Loucy (cell line): ENCODE measurements around the gene GHRHR.

Source experiments
- H2AFZ ChIP-seq: fragments of 200-600 bp; sonication (generic); 2 replicates; pipeline ENCODE4 v1.6.0; 2016; ENCODE audit warnings: antibody characterized with exemption, mild to moderate bottlenecking, low read length, moderate library complexity
- H3F3A ChIP-seq: fragments of 200-600 bp; 2 replicates; pipeline ENCODE4 v1.6.0; 2016; ENCODE audit warnings: antibody characterized with exemption, low read depth, mild to moderate bottlenecking
- H3K27me3 ChIP-seq: fragments of 200-600 bp; sonication (generic); 2 replicates; pipeline ENCODE4 v1.6.1; 2014; ENCODE audit warnings: low read length, mild to moderate bottlenecking; ENCODE audit not compliant: insufficient read depth, poor library complexity, severe bottlenecking
- H3K36me3 ChIP-seq: fragments of 200-600 bp; sonication (generic); 2 replicates; pipeline ENCODE4 v1.6.1; 2016; ENCODE audit warnings: low read length; ENCODE audit not compliant: insufficient read depth
- H3K4me1 ChIP-seq: fragments of 200-600 bp; sonication (generic); 2 replicates; pipeline ENCODE4 v1.5.1; 2014; ENCODE audit warnings: low read length, mild to moderate bottlenecking; ENCODE audit not compliant: insufficient read depth, poor library complexity, severe bottlenecking
- H3K4me2 ChIP-seq: fragments of 200-600 bp; sonication (generic); 2 replicates; pipeline ENCODE4 v1.6.0; 2014; ENCODE audit warnings: antibody characterized with exemption, low read length, low read depth, mild to moderate bottlenecking; ENCODE audit not compliant: poor library complexity, severe bottlenecking
- H3K4me3 ChIP-seq: fragments of 200-600 bp; sonication (generic); 2 replicates; pipeline ENCODE4 v1.5.1; 2014; ENCODE audit warnings: low read length, mild to moderate bottlenecking, mixed read lengths; ENCODE audit not compliant: poor library complexity, severe bottlenecking
- H3K79me2 ChIP-seq: fragments of 200-600 bp; sonication (generic); 2 replicates; pipeline ENCODE4 v1.6.1; 2014; ENCODE audit warnings: low read length; ENCODE audit not compliant: insufficient read depth
- H3K9ac ChIP-seq: fragments of 200-600 bp; sonication (generic); 2 replicates; pipeline ENCODE4 v1.6.0; 2014; ENCODE audit warnings: mild to moderate bottlenecking, low read depth, low read length, moderate library complexity; ENCODE audit not compliant: poor library complexity, severe bottlenecking
- H3K9me2 ChIP-seq: fragments of 200-600 bp; sonication (generic); replicated peaks from 2 replicates; pipeline ENCODE4 v1.6.1; 2016; ENCODE audit warnings: low read depth, low read length, mixed read lengths
- H3K9me3 ChIP-seq: fragments of 200-600 bp; sonication (generic); 2 replicates; pipeline ENCODE4 v1.6.1; 2014; ENCODE audit warnings: mild to moderate bottlenecking, antibody characterized with exemption, low read length, low read depth; ENCODE audit not compliant: insufficient read depth
- H4K20me1 ChIP-seq: fragments of 200-600 bp; sonication (generic); 2 replicates; pipeline ENCODE4 v1.6.0; 2014; ENCODE audit warnings: antibody characterized with exemption, low read length, mild to moderate bottlenecking; ENCODE audit not compliant: insufficient read depth, poor library complexity, severe bottlenecking
- EZH2phosphoT487 ChIP-seq: fragments of 200-600 bp; IDR thresholded peaks from 2 replicates; pipeline ENCODE4 v1.6.1; 2018; ENCODE audit warnings: antibody characterized with exemption, mild to moderate bottlenecking, moderate library complexity, borderline replicate concordance
- TF ChIP-seq, protein P1 (sequence below): fragments of 200-600 bp; sonication (generic); conservative IDR thresholded peaks from 2 replicates; pipeline ENCODE4 v1.5.1; 2014; ENCODE audit warnings: mild to moderate bottlenecking, antibody characterized with exemption, low read length

GHRHR gene

DNA sequence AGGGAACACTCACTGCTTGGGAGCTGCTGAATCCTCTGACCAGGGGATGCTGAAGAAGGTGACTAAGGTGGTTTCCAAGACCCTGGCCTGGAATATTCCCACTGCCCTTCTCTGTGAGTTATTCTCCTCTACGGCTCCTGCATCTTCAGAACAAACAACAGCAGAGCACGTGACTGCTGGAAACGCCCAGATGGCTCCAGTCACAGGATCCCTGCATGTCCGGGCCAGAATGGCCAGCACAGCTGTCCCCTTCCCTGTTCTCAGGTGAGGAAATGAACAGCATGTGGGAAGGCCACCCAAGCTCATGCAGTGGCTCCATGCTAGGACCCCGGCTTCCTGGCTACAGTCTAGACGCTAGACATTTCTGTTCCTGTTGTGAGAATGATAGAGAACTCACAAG is 43.1 kb downstream of the GHRHR start:
- Histone ChIP-seq H3K4me1 (no peaks in the 10 kb centered on the region), H3K4me2 (no peak overlapping the region), H3K9me3 (no peaks in the 10 kb centered on the region), H4K20me1 (no peaks in the 10 kb centered on the region), H3K79me2 (no peaks in the 10 kb centered on the region), H2AFZ (no peak overlapping the region), H3K9ac (no peak overlapping the region), H3K4me3 (no peak overlapping the region), H3K27me3 (no peaks in the 10 kb centered on the region), H3F3A (no peaks in the 10 kb centered on the region), H3K9me2 (no peaks in the 10 kb centered on the region), H3K36me3 (no peaks in the 10 kb centered on the region)
- TF ChIP-seq, protein P1, sequence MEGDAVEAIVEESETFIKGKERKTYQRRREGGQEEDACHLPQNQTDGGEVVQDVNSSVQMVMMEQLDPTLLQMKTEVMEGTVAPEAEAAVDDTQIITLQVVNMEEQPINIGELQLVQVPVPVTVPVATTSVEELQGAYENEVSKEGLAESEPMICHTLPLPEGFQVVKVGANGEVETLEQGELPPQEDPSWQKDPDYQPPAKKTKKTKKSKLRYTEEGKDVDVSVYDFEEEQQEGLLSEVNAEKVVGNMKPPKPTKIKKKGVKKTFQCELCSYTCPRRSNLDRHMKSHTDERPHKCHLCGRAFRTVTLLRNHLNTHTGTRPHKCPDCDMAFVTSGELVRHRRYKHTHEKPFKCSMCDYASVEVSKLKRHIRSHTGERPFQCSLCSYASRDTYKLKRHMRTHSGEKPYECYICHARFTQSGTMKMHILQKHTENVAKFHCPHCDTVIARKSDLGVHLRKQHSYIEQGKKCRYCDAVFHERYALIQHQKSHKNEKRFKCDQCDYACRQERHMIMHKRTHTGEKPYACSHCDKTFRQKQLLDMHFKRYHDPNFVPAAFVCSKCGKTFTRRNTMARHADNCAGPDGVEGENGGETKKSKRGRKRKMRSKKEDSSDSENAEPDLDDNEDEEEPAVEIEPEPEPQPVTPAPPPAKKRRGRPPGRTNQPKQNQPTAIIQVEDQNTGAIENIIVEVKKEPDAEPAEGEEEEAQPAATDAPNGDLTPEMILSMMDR = no peak
- no peak for TF ChIP-seq EZH2phosphoT487

- no peak overlapping the region for H3K4me3 ChIP-seq
These were observed 43.9 kb downstream of the GHRHR start for GRCh38 chr7:31007634-31008033.

DNA sequence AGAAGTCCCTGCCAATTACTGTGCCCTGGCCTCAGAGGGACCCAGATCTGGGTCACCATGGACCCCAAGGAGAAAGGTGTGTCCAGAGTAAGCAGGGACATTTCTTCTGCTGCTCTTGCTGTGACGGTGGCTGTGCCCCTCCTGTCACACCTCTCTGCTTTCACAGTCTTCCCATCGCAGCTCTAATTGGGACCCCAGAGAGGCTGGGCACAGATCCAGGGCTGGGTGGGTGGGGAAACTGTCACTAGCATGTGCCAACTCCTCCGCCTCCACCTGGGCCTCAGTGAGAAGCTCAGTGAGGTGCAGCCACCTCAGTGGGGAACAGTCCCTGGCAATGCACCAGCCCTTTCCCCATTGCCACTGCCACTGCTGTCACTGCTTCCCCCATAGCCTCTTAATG is 51.1 kb downstream of the GHRHR start:
- Histone ChIP-seq H3K9me2 (no peaks in the 10 kb centered on the region), H3K4me3 (no peak overlapping the region), H2AFZ (no peak overlapping the region), H3K36me3 (no peaks in the 10 kb centered on the region), H3K9me3 (no peaks in the 10 kb centered on the region), H3K4me1 (peaks cover 4% of the 10 kb centered on the region), H3K79me2 (no peaks in the 10 kb centered on the region), H3K27me3 (no peaks in the 10 kb centered on the region), H4K20me1 (no peaks in the 10 kb centered on the region), H3K9ac (no peak overlapping the region), H3K4me2 (no peak overlapping the region), H3F3A (no peaks in the 10 kb centered on the region)
- no peak for TF ChIP-seq EZH2phosphoT487
- TF ChIP-seq, protein P1 = no peak

More at GRCh38 chr7:31007634-31008033, 43.9 kb downstream of the GHRHR start:
- no peaks in the 10 kb centered on the region for H4K20me1 ChIP-seq
- H3K79me2 ChIP-seq = no peaks in the 10 kb centered on the region
- H3F3A ChIP-seq = no peaks in the 10 kb centered on the region
- no peaks in the 10 kb centered on the region for H3K4me1 ChIP-seq
- no peaks in the 10 kb centered on the region for H3K27me3 ChIP-seq
- no peak overlapping the region for H2AFZ ChIP-seq
- no peaks in the 10 kb centered on the region for H3K9me2 ChIP-seq
- H3K9ac ChIP-seq = no peak overlapping the region
- no peaks in the 10 kb centered on the region for H3K9me3 ChIP-seq
- H3K36me3 ChIP-seq = no peaks in the 10 kb centered on the region
- TF ChIP-seq, protein P1 = no peak
- no peak for TF ChIP-seq EZH2phosphoT487
- no peak overlapping the region for H3K4me2 ChIP-seq
